Measurements from ENCODE around the gene UNC79. TPM values are rescaled to one million over a fixed set of nuclear protein-coding genes. Genes with fewer than 3 reads are reported as not detected.
"Not testable (repeated sequence)": the region's sequence is repeated elsewhere in the genome, so short reads cannot be mapped to it uniquely, and the experiment has no call there.

UNC79 gene
- total RNA-seq, 1 donor from 2014 or later, result 0.25 TPM

GRCh38 chr14:93496856-93497741 is 66.4 kb downstream of the UNC79 start:
- Histone ChIP-seq H3K36me3 (no peaks in the 10 kb centered on the region), H3K4me1 (no peaks in the 10 kb centered on the region)

GRCh38 chr14:93510056-93510455 is 79.3 kb downstream of the UNC79 start:
- Histone ChIP-seq H3K4me3 (no peak overlapping the region), H3K27ac (replicated peaks) (no peak overlapping the region)

More at GRCh38 chr14:93496856-93497741, 66.4 kb downstream of the UNC79 start:
- DNase-seq, result no peak
- Histone ChIP-seq H3K27me3 (ENCODE audit: low read depth) (no peaks in the 10 kb centered on the region), H3K9me3 (replicated peaks) (no peaks in the 10 kb centered on the region), H3K27ac (replicated peaks) (no peak overlapping the region), H3K4me3 (no peak overlapping the region)
- intact Hi-C loops (cut with micrococcal nuclease), result no loop called here
- no peak for TF ChIP-seq CTCF (IDR thresholded peaks at IDR 0.05; ENCODE audit: borderline replicate concordance)

GRCh38 chr14:93511001-93511400 is 80.3 kb downstream of the UNC79 start:
- H3K27me3 ChIP-seq (ENCODE audit: low read depth), result no peaks in the 10 kb centered on the region
- H3K4me3 ChIP-seq, result no peak overlapping the region
- DNase-seq, result no peak
- H3K27ac ChIP-seq (replicated peaks), result no peak overlapping the region
- intact Hi-C loops (cut with micrococcal nuclease), result no loop called here
- no peaks in the 10 kb centered on the region for H3K36me3 ChIP-seq
- no peaks in the 10 kb centered on the region for H3K9me3 ChIP-seq (replicated peaks)
- TF ChIP-seq CTCF (IDR thresholded peaks at IDR 0.05; ENCODE audit: borderline replicate concordance), result no peak
- no peaks in the 10 kb centered on the region for H3K4me1 ChIP-seq

More at GRCh38 chr14:93510056-93510455, 79.3 kb downstream of the UNC79 start:
- Histone ChIP-seq H3K4me1 (no peaks in the 10 kb centered on the region), H3K27me3 (ENCODE audit: low read depth) (no peaks in the 10 kb centered on the region), H3K9me3 (replicated peaks) (peaks cover 3% of the 10 kb centered on the region), H3K36me3 (no peaks in the 10 kb centered on the region)
- no peak for TF ChIP-seq CTCF (IDR thresholded peaks at IDR 0.05; ENCODE audit: borderline replicate concordance)
- no peak for DNase-seq
- intact Hi-C loops (cut with micrococcal nuclease), result no loop called here

- Histone ChIP-seq H3K27ac (replicated peaks) (no peak overlapping the region), H3K36me3 (no peaks in the 10 kb centered on the region), H3K4me3 (no peak overlapping the region), H3K9me3 (replicated peaks) (peaks cover 53% of the 10 kb centered on the region), H3K27me3 (ENCODE audit: low read depth) (no peaks in the 10 kb centered on the region), H3K4me1 (no peaks in the 10 kb centered on the region)
- no peak for TF ChIP-seq CTCF (IDR thresholded peaks at IDR 0.05; ENCODE audit: borderline replicate concordance)
- DNase-seq, result no peak
- intact Hi-C loops (cut with micrococcal nuclease), result no loop called here
Measured at GRCh38 chr14:93520053-93520607, 89.4 kb downstream of the UNC79 start.

- no peak for TF ChIP-seq CTCF (IDR thresholded peaks at IDR 0.05; ENCODE audit: borderline replicate concordance)
- no peaks in the 10 kb centered on the region for H3K27me3 ChIP-seq (ENCODE audit: low read depth)
- H3K27ac ChIP-seq (replicated peaks), result no peak overlapping the region
- no peak overlapping the region for H3K4me3 ChIP-seq
- no peaks in the 10 kb centered on the region for H3K36me3 ChIP-seq
- no peak for DNase-seq
- H3K4me1 ChIP-seq, result no peaks in the 10 kb centered on the region
- H3K9me3 ChIP-seq (replicated peaks), result peaks cover 43% of the 10 kb centered on the region
- intact Hi-C loops (cut with micrococcal nuclease), result no loop called here
Measured at GRCh38 chr14:93522221-93522620, 91.5 kb downstream of the UNC79 start.

- H3K27ac ChIP-seq (replicated peaks); H3K4me3 ChIP-seq; intact Hi-C loops (cut with micrococcal nuclease); H3K36me3 ChIP-seq; H3K4me1 ChIP-seq; H3K27me3 ChIP-seq (ENCODE audit: low read depth); DNase-seq: not testable (repeated sequence)
- H3K9me3 ChIP-seq (replicated peaks), result peaks cover 13% of the 10 kb centered on the region
Measured at GRCh38 chr14:93525216-93525615, 94.5 kb downstream of the UNC79 start.

All from left ventricle myocardium inferior (tissue), 1 donor.